Keratinocyte (primary cell): ENCODE data around the gene SPATA4. TPM values are rescaled to one million over a fixed set of nuclear protein-coding genes. Genes with fewer than 3 reads are reported as not detected.

Experiments
- DNase-seq: peaks from one replicate; pipeline ENCODE4 v3.0.0-alpha.2; 2011; ENCODE audit warnings: low read depth, missing footprints, low spot score
- FAIRE-seq: peaks from 2 replicates; lab custom pipeline; 2011; peaks lifted over from hg19 to GRCh38; lab: Jason Lieb, UNC
- H2AFZ ChIP-seq: 2 replicates; pipeline ENCODE4 v1.6.0; 2012; ENCODE audit warnings: low read length, control low read depth, inconsistent platforms; ENCODE audit not compliant: control insufficient read depth
- H3K27ac ChIP-seq: 2 replicates; pipeline ENCODE4 v1.5.1; 2011; ENCODE audit warnings: low read length; ENCODE audit not compliant: control insufficient read depth, insufficient read depth
- H3K27me3 ChIP-seq: 3 replicates; pipeline ENCODE4 v1.6.0; 2011; ENCODE audit warnings: low read length; ENCODE audit not compliant: control insufficient read depth, insufficient read depth; ENCODE audit errors: extremely low read depth
- H3K36me3 ChIP-seq, 2 experiments: 2 replicates in 1 of 2; 3 replicates in 1 of 2; pipeline ENCODE4 v1.5.1; 2011; ENCODE audit warnings: low read length in 2 of 2, mild to moderate bottlenecking in 1 of 2; ENCODE audit not compliant: control insufficient read depth in 2 of 2, insufficient read depth in 2 of 2; ENCODE audit errors: extremely low read depth in 1 of 2
- H3K4me1 ChIP-seq: 3 replicates; pipeline ENCODE4 v1.5.1; 2011; ENCODE audit warnings: low read length; ENCODE audit not compliant: control insufficient read depth, insufficient read depth; ENCODE audit errors: extremely low read depth
- H3K4me2 ChIP-seq: 3 replicates; pipeline ENCODE4 v1.6.0; 2011; ENCODE audit warnings: low read depth, low read length; ENCODE audit not compliant: control insufficient read depth, insufficient read depth; ENCODE audit errors: extremely low read depth
- H3K4me3 ChIP-seq, 3 experiments: fragments of 200-600 bp in 1 of 3; sonication (generic) in 1 of 3; 2 replicates in 2 of 3; 3 replicates in 1 of 3; pipeline ENCODE4 v1.5.1; 2011 to 2016; ENCODE audit warnings: low read length in 3 of 3, mild to moderate bottlenecking in 3 of 3, control low read depth in 2 of 3, inconsistent platforms in 1 of 3, low read depth in 1 of 3, mixed read lengths in 1 of 3, mixed run types in 1 of 3, moderate library complexity in 1 of 3; ENCODE audit not compliant: control insufficient read depth in 2 of 3, insufficient read depth in 2 of 3; ENCODE audit errors: extremely low read depth in 1 of 3
- H3K79me2 ChIP-seq: 2 replicates; pipeline ENCODE4 v1.6.0; 2012; ENCODE audit warnings: low read length; ENCODE audit not compliant: control insufficient read depth, insufficient read depth
- H3K9ac ChIP-seq: 3 replicates; pipeline ENCODE4 v1.6.0; 2011; ENCODE audit warnings: low read length; ENCODE audit not compliant: control insufficient read depth, insufficient read depth; ENCODE audit errors: extremely low read depth
- H3K9me1 ChIP-seq: 3 replicates; pipeline ENCODE4 v1.6.0; 2011; ENCODE audit warnings: low read length; ENCODE audit not compliant: control insufficient read depth, insufficient read depth; ENCODE audit errors: extremely low read depth
- H3K9me3 ChIP-seq: 2 replicates; pipeline ENCODE4 v1.5.1; 2012; ENCODE audit warnings: low read depth, low read length; ENCODE audit not compliant: control insufficient read depth
- H4K20me1 ChIP-seq: 3 replicates; pipeline ENCODE4 v1.6.0; 2011; ENCODE audit warnings: low read length; ENCODE audit not compliant: control insufficient read depth, insufficient read depth; ENCODE audit errors: extremely low read depth
- EZH2 ChIP-seq: IDR thresholded peaks from one replicate; pipeline ENCODE4 v1.6.1; 2012; ENCODE audit warnings: inconsistent platforms, mild to moderate bottlenecking, low read length, moderate library complexity
- dilution Hi-C: fragments of 300-500 bp; cut with MboI; formaldehyde crosslinking; loops from one replicate; pipeline ENCODE4 v1.7.0; 2020; ENCODE audit warnings: low sequenced_read_pairs; ENCODE audit not compliant: extremely low pct_ligation_motif_present
- polyA plus RNA-seq, 5 experiments: library from polyadenylated mRNA; depleted of rRNA in 3 of 5; stranded (reverse) in 3 of 5; stranded (forward) in 1 of 5; unstranded in 1 of 5; fragments of >200 nt; gene quantifications; 1 replicate in 1 of 5; 2 replicates in 3 of 5; 3 replicates in 1 of 5; pipeline versions ENCODE4 v1.2.1 to v1.2.3, GENCODE V29; 2011 to 2012; ENCODE audit warnings: missing spikeins in 2 of 5, low read depth in 1 of 5, low replicate concordance in 1 of 5
- TF ChIP-seq, protein P1 (sequence below), 3 experiments: IDR thresholded peaks in 1 of 3; conservative IDR thresholded peaks in 1 of 3; optimal IDR thresholded peaks in 1 of 3; 2 replicates in 2 of 3; 3 replicates in 1 of 3; pipeline versions ENCODE3 to v1.5.1; 2011; ENCODE audit warnings: low read length in 3 of 3, mild to moderate bottlenecking in 3 of 3, moderate library complexity in 2 of 3, control low read depth in 1 of 3, inconsistent platforms in 1 of 3; ENCODE audit not compliant: insufficient read depth in 2 of 3; ENCODE audit errors: extremely low read depth in 1 of 3

The SPATA4 gene
- polyA plus RNA-seq, 1 donor (not counting 4 experiments of a cell fraction or from before 2014, with no cell fraction given): 0.12 TPM

DNA sequence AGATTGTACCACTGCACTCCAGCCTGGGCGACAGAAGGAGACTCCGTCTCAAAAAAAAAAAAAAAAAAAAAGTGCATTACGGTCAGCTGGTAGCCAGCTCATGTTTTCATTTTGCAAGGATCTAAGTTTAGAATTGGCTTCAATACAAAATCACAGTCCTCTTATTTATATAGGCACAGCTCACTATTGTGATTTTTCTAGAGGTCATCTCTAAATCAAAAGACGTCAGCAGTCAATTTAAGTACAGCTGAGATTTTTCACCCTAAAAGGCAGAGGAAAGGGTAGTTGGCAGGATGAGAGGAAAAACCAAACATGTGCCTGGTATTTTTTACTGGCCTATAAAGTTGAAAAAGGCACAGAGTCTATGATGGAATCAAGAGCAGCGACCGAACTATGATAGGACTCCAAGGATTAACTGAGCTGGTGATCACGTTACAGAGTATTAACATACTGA lies 42.8 kb upstream of the SPATA4 start:
- dilution Hi-C loops: no loop called here
- H3K27me3 ChIP-seq: no peaks in the 10 kb centered on the region
- H3K27ac ChIP-seq: no peak overlapping the region
- no peaks in the 10 kb centered on the region for H3K9me1 ChIP-seq
- no peaks in the 10 kb centered on the region for H3K79me2 ChIP-seq
- no peak overlapping the region for H3K4me2 ChIP-seq
- H4K20me1 ChIP-seq: no peaks in the 10 kb centered on the region
- TF ChIP-seq, protein P1, sequence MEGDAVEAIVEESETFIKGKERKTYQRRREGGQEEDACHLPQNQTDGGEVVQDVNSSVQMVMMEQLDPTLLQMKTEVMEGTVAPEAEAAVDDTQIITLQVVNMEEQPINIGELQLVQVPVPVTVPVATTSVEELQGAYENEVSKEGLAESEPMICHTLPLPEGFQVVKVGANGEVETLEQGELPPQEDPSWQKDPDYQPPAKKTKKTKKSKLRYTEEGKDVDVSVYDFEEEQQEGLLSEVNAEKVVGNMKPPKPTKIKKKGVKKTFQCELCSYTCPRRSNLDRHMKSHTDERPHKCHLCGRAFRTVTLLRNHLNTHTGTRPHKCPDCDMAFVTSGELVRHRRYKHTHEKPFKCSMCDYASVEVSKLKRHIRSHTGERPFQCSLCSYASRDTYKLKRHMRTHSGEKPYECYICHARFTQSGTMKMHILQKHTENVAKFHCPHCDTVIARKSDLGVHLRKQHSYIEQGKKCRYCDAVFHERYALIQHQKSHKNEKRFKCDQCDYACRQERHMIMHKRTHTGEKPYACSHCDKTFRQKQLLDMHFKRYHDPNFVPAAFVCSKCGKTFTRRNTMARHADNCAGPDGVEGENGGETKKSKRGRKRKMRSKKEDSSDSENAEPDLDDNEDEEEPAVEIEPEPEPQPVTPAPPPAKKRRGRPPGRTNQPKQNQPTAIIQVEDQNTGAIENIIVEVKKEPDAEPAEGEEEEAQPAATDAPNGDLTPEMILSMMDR (optimal IDR thresholded peaks at IDR 0.05 in 1 of 3, IDR thresholded peaks at IDR 0.05 in 1 of 3, conservative IDR thresholded peaks at IDR 0.05 in 1 of 3; ENCODE audit: extremely low read depth in 1 of 3, insufficient read depth in 2 of 3, low read length in 3 of 3): no peak
- TF ChIP-seq EZH2: no peak
- FAIRE-seq (no peak), DNase-seq (no peak)
- no peaks in the 10 kb centered on the region for H3K9me3 ChIP-seq
- H3K4me1 ChIP-seq: no peaks in the 10 kb centered on the region
- H3K9ac ChIP-seq: no peak overlapping the region
- H3K36me3 ChIP-seq: no peaks in the 10 kb centered on the region
- H3K4me3 ChIP-seq: no peak overlapping the region
- H2AFZ ChIP-seq: no peak overlapping the region

DNA sequence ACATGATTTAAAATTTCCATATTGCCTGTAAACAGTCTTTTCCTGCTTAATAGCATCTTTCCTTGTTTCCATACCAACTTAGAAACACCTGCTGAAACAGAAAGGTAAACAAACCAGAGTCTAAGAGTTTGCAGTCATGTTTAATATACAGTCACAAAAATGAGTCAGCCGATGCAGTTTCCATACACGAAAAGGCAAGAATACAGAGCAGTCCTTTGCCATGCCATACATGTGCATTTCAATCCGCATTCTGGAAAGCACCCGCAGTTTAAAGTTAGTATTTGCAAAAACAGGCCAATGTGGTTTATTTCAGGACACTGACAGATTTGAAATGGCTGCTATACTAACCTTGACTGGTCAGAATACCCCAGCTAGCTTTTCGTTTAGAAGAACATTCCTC lies 41.6 kb upstream of the SPATA4 start:
- no peaks in the 10 kb centered on the region for H3K36me3 ChIP-seq
- no peak for DNase-seq
- H3K27ac ChIP-seq: no peak overlapping the region
- H3K9me1 ChIP-seq: no peaks in the 10 kb centered on the region
- H3K9me3 ChIP-seq: no peaks in the 10 kb centered on the region
- no peaks in the 10 kb centered on the region for H3K27me3 ChIP-seq
- H4K20me1 ChIP-seq: no peaks in the 10 kb centered on the region
- TF ChIP-seq, protein P1 (optimal IDR thresholded peaks at IDR 0.05 in 1 of 3, IDR thresholded peaks at IDR 0.05 in 1 of 3, conservative IDR thresholded peaks at IDR 0.05 in 1 of 3; ENCODE audit: extremely low read depth in 1 of 3, insufficient read depth in 2 of 3, low read length in 3 of 3): no peak
- TF ChIP-seq EZH2: no peak
- dilution Hi-C loops: no loop called here
- no peak overlapping the region for H2AFZ ChIP-seq
- H3K9ac ChIP-seq: no peak overlapping the region
- H3K4me1 ChIP-seq: no peaks in the 10 kb centered on the region
- H3K4me2 ChIP-seq: no peak overlapping the region
- no peaks in the 10 kb centered on the region for H3K79me2 ChIP-seq
- no peak overlapping the region for H3K4me3 ChIP-seq
- FAIRE-seq: no peak
